Suppressor macrophage (primary cell): ENCODE measurements around the gene NDUFA6.
"Not testable (repeated sequence)": the region's sequence is repeated elsewhere in the genome, so short reads cannot be mapped to it uniquely, and the experiment has no call there.

ENCODE experiments used
- DNase-seq, 4 experiments: peaks; one replicate each; pipeline ENCODE4 v3.0.0-alpha.2; 2020 to 2022

The NDUFA6 gene

GRCh38 chr22:42112793-42113192, 22.2 kb upstream of the NDUFA6 start:
- DNase-seq = not testable (repeated sequence)

GRCh38 chr22:42111798-42112197, 21.2 kb upstream of the NDUFA6 start:
- no peak for DNase-seq

- no peak for DNase-seq
These were observed 18.3 kb upstream of the NDUFA6 start for GRCh38 chr22:42108848-42109247.

GRCh38 chr22:42104332-42104860, 13.8 kb upstream of the NDUFA6 start:
- DNase-seq = not testable (repeated sequence)

- no peak for DNase-seq
These were observed 10.6 kb upstream of the NDUFA6 start for GRCh38 chr22:42101199-42101598.

GRCh38 chr22:42091455-42091782, 847 bp upstream of the NDUFA6 start:
- DNase-seq = no peak

GRCh38 chr22:42086051-42086450, 4.5 kb downstream of the NDUFA6 start:
- DNase-seq = no peak

GRCh38 chr22:42084874-42085273, 5.7 kb downstream of the NDUFA6 start:
- DNase-seq = no peak

- no peak for DNase-seq
These were observed 7.5 kb downstream of the NDUFA6 start for GRCh38 chr22:42083119-42083518.

GRCh38 chr22:42080287-42080686, 10.3 kb downstream of the NDUFA6 start:
- peak; percentile 51 to 71 (median 54) for DNase-seq

- peak; percentile 100 for DNase-seq
These were observed 11.0 kb downstream of the NDUFA6 start, which contains the start of gene SMDT1 for GRCh38 chr22:42079319-42080251. SMDT1 (plus strand) TSS chr22:42079700; CDS start chr22:42079769, 69 bp downstream.

- DNase-seq = no peak
These were observed 11.9 kb downstream of the NDUFA6 start for GRCh38 chr22:42078469-42079318.

- no peak for DNase-seq
These were observed 13.0 kb downstream of the NDUFA6 start for GRCh38 chr22:42077486-42078125.

GRCh38 chr22:42076764-42077485, 13.6 kb downstream of the NDUFA6 start:
- DNase-seq = no peak

- no peak for DNase-seq
These were observed 15.5 kb downstream of the NDUFA6 start for GRCh38 chr22:42074846-42075676.

GRCh38 chr22:42074132-42074811, 16.3 kb downstream of the NDUFA6 start, which contains the start of gene PHETA2:
PHETA2 (plus strand) TSS chr22:42074248; CDS start chr22:42077294, 3,046 bp downstream.
- peak; percentile 43 to 69 (median 47) for DNase-seq

- DNase-seq = no peak
These were observed 16.9 kb downstream of the NDUFA6 start for GRCh38 chr22:42073621-42074041.

- no peak for DNase-seq
These were observed 17.8 kb downstream of the NDUFA6 start for GRCh38 chr22:42072606-42073330.

GRCh38 chr22:42071508-42071907, 19.1 kb downstream of the NDUFA6 start:
- not testable (repeated sequence) for DNase-seq
